ENCODE results near the gene CNIH2. TPM values are rescaled to one million over a fixed set of nuclear protein-coding genes. Genes with fewer than 3 reads are reported as not detected.

The CNIH2 gene
- total and polyA plus RNA-seq, 2 of the 13 experiments (the other 11 are each of a cell fraction or from before 2014, with no cell fraction given), result 0.60 to 0.69 TPM

DNA sequence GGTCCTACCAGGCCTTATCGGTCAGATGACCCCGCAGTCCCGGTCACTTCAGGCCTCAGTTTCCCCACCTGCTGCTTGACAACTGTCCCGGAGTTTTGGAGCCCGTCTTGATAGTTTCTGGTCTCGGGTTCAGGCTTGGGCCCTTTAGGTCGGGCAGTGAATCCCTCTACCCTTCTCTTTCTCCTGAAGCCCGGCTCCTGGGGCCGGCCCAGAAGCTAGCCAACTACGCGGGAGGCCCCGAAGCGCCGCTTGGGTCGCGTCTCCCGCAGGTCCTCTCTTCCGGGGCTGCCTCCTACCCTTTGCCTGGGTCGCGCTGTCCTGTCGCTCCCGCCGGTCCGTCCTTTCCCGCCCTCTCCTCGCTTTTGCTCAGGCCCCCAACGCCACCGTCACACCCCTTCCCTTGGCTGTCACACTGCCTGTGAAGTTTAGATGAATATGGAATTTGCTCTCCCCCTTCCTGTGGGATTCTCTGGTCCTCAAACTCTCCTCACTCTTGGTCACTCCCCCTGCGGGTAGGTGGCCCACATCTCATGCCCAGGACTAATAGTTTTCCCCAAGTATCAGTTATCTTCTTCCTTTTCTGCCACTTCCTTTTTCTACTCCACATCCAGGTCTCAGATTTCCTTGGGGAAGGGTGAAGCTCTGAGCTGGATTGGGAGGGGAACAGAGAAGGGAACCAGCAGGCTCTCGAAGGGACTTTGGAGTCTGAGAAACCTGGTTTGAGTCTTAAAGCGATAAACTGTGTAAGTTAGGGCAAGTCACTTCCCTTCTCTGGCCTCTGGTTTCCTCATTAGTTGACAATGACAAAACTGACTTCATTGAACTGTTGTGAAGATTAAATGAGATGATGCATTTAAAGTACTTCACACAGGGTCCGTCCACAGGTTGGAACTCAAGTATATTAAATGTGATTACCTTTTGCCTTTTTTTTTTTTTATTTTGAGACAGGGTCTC lies 8.7 kb upstream of the CNIH2 start:
- WGBS (ENCODE audit: low lambda C conversion rate), result 9% methylated on average over 20 of the region's 32 CpGs
- in situ Hi-C loops (cut with HindIII; ENCODE audit: extremely low pct_ligation_motif_present, low pct_unique_long_range_greater_than_20kb), result no loop called here
- H3K9me3 ChIP-seq (ENCODE audit: low read length), result no peaks in the 10 kb centered on the region
- H3K36me3 ChIP-seq (replicated peaks in 1 of 2; ENCODE audit: control insufficient read depth in 1 of 2, insufficient read depth in 2 of 2, low read length in 2 of 2), result peaks cover 26 to 28% of the 10 kb centered on the region in 2 experiments
- ATAC-seq (peak; percentile 24), FAIRE-seq (peak; percentile 48), DNase-seq (ENCODE audit: low spot score) (peak; percentile 58)
- peaks cover 13% of the 10 kb centered on the region for H3K4me1 ChIP-seq (ENCODE audit: insufficient read depth, low read length)
- ChIA-PET CTCF (ENCODE audit: low intra/inter-chr PET ratio, low total read pairs) (interaction anchor here (1.6 kb wide), 1 partner anchor 47 kb away, joined by 8 read pairs; no protein-coding TSS in a partner anchor), POLR2A (interaction anchor here (1.0 to 4.0 kb wide), 5 partner anchors 8 to 408 kb away, joined by 4 to 31 read pairs (median 5); partner anchors contain the start of genes RBM4B and YIF1A)
- H3K27me3 ChIP-seq (ENCODE audit: control insufficient read depth in 1 of 2, insufficient read depth in 2 of 2, low read length in 2 of 2), result no peaks in the 10 kb centered on the region; a peak in 1 of 5 replicates
- H4K20me1 ChIP-seq (ENCODE audit: insufficient read depth, low read length), result peaks cover 9% of the 10 kb centered on the region
- H3K27ac ChIP-seq (ENCODE audit: extremely low read length, insufficient read depth, low read length), result peak overlapping the region; percentile 78
- BruUV-seq (replicated peaks), result TSS peak; percentile 53
- H3K79me2 ChIP-seq (ENCODE audit: insufficient read depth, low read length), result peaks cover 24% of the 10 kb centered on the region
- intact Hi-C loops (cut with micrococcal nuclease; ENCODE audit: unreplicated experiment), result loop anchor here (2.0 kb wide), 1 partner anchor 20 kb away; the partner anchor contains the start of gene YIF1A
- no peak overlapping the region for H2AFZ ChIP-seq (ENCODE audit: low read length)
- H3K4me3 ChIP-seq (replicated peaks in 1 of 3; ENCODE audit: insufficient read depth in 1 of 3, low read depth in 2 of 3, low read length in 3 of 3), result peak overlapping the region; percentile 89 to 98 (median 96)
- peak overlapping the region; percentile 92 for H3K4me2 ChIP-seq (ENCODE audit: low read depth, low read length)
- peak overlapping the region; percentile 93 for H3K9ac ChIP-seq (ENCODE audit: insufficient read depth, low read depth, low read length)
- TF ChIP-seq MTF1 (CRISPR knock-in tag; IDR thresholded peaks at IDR 0.05), result 0 out of 2 replicates have a peak, but pooled peaks have one; percentile 18
- peak; percentile 64; the same call in 1 of the 2 replicates for TF ChIP-seq MEIS2 (CRISPR knock-in tag; IDR thresholded peaks at IDR 0.05)
- TF ChIP-seq, protein P1, sequence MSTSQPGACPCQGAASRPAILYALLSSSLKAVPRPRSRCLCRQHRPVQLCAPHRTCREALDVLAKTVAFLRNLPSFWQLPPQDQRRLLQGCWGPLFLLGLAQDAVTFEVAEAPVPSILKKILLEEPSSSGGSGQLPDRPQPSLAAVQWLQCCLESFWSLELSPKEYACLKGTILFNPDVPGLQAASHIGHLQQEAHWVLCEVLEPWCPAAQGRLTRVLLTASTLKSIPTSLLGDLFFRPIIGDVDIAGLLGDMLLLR (CRISPR knock-in tag; IDR thresholded peaks at IDR 0.05), result peak; percentile 17; the same call in 1 of the 2 replicates
- TF ChIP-seq, protein P2, sequence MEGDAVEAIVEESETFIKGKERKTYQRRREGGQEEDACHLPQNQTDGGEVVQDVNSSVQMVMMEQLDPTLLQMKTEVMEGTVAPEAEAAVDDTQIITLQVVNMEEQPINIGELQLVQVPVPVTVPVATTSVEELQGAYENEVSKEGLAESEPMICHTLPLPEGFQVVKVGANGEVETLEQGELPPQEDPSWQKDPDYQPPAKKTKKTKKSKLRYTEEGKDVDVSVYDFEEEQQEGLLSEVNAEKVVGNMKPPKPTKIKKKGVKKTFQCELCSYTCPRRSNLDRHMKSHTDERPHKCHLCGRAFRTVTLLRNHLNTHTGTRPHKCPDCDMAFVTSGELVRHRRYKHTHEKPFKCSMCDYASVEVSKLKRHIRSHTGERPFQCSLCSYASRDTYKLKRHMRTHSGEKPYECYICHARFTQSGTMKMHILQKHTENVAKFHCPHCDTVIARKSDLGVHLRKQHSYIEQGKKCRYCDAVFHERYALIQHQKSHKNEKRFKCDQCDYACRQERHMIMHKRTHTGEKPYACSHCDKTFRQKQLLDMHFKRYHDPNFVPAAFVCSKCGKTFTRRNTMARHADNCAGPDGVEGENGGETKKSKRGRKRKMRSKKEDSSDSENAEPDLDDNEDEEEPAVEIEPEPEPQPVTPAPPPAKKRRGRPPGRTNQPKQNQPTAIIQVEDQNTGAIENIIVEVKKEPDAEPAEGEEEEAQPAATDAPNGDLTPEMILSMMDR (CRISPR knock-in tag; IDR thresholded peaks at IDR 0.05), result peak; percentile 10; the same call in 1 of the 2 replicates
- TF ChIP-seq, protein P3, sequence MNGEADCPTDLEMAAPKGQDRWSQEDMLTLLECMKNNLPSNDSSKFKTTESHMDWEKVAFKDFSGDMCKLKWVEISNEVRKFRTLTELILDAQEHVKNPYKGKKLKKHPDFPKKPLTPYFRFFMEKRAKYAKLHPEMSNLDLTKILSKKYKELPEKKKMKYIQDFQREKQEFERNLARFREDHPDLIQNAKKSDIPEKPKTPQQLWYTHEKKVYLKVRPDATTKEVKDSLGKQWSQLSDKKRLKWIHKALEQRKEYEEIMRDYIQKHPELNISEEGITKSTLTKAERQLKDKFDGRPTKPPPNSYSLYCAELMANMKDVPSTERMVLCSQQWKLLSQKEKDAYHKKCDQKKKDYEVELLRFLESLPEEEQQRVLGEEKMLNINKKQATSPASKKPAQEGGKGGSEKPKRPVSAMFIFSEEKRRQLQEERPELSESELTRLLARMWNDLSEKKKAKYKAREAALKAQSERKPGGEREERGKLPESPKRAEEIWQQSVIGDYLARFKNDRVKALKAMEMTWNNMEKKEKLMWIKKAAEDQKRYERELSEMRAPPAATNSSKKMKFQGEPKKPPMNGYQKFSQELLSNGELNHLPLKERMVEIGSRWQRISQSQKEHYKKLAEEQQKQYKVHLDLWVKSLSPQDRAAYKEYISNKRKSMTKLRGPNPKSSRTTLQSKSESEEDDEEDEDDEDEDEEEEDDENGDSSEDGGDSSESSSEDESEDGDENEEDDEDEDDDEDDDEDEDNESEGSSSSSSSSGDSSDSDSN (CRISPR knock-in tag; IDR thresholded peaks at IDR 0.05), result 0 out of 2 replicates have a peak, but pooled peaks have one; percentile 20
- TF ChIP-seq, protein P4, sequence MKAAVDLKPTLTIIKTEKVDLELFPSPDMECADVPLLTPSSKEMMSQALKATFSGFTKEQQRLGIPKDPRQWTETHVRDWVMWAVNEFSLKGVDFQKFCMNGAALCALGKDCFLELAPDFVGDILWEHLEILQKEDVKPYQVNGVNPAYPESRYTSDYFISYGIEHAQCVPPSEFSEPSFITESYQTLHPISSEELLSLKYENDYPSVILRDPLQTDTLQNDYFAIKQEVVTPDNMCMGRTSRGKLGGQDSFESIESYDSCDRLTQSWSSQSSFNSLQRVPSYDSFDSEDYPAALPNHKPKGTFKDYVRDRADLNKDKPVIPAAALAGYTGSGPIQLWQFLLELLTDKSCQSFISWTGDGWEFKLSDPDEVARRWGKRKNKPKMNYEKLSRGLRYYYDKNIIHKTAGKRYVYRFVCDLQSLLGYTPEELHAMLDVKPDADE (CRISPR knock-in tag; IDR thresholded peaks at IDR 0.05), result 0 out of 2 replicates have a peak, but pooled peaks have one; percentile 54
- peak; percentile 2 for TF ChIP-seq PHF5A (CRISPR knock-in tag; IDR thresholded peaks at IDR 0.05; ENCODE audit: low read depth, unreplicated experiment)
- peak; percentile 49; the same call in 1 of the 2 replicates for TF ChIP-seq SNAPC4 (CRISPR knock-in tag; IDR thresholded peaks at IDR 0.05)
- peak; percentile 17; the same call in 1 of the 2 replicates for TF ChIP-seq NFKB2 (CRISPR knock-in tag; IDR thresholded peaks at IDR 0.05; ENCODE audit: borderline replicate concordance)

Measured in HepG2 (cell line).